Activated gamma-delta T cell (primary cell): ENCODE measurements around the gene GLI2.

Experiments used
- DNase-seq: peaks from one replicate; lab custom pipeline; 2025; lab: John Stamatoyannopoulos, UW

The GLI2 gene

DNA sequence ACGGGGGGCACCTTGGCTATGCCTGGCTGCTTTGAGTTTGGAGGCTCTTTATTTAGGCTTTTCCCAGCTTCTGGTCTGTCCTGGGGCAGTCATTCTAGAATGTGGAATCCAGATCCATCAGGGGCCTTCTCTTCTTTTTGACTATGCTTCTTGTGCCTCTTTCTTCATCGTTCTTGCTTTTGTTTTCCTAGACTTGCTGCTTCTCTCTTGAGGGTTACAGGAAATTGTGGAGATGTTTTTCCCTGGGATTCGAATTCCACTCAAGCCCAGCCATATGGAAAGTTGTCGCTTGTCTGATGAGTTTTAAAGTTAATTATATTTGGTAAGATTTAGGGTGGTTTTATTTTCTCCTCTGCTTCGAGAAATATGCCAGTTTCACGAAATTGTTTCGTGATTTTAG lies 2.4 kb downstream of the GLI2 start:
- DNase-seq, result no peak

DNA sequence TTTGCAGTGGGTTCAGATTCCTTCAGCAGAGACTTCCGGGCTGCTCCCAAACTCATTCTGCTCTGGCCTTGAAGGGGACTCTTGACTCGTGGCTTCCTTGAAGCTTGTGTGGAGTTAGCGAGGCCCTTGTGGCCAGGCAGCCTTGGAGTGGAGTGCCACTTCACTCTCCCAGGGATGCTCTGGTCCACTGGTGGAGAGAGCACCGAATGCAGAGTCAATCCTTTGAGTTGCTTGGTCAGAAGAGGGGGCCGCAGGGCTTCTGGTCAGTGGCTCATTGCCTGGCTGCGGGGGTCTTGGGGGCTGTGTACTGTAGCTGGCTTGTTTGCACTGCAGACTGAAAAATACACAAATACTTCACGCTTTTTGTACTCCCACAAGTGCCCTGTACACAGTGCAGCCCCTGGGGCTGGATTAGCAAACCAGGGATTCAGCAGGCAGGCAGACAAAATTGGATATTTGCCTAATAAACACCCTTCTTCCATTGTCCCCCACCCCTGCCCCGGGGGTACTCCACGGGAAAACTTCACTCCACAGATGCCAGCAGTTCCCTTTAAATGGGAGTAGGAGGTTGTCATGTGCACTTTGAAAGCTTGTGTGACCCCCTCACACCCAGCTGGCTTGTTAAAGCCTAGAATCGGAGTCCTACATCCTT lies 3.2 kb downstream of the GLI2 start:
- DNase-seq, result no peak

DNA sequence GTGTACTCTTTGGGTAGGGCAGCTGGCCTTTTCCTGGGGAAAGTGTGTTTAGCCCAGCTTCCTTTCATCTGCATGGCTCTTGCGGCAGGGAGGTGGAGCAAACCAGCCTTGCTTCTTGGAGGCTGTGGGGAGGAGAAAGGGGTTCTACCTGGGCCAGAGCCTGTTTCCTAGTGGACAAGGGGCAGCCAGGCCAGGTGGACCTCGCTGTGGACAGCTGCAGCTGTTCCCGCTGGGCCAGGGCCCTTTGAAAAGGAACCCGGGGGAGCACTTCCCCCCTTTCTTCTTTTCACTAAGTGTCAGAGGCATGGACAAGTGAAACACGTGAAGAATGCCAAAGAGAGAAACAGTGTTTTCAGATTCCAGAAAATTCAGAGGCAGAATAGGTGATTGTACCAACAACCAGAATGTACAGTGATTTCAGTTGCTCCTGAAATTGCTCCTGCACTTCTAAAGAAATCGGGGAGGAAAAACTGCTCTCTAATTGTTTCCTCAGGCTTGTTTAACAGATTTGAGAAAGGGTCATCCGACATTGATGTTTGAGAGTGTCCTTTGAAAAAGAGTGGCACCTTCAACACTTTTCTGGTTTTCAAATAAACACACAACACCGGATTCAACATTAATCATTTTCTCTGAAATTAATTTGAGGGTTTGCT lies 3.9 kb downstream of the GLI2 start:
- no peak for DNase-seq

DNA sequence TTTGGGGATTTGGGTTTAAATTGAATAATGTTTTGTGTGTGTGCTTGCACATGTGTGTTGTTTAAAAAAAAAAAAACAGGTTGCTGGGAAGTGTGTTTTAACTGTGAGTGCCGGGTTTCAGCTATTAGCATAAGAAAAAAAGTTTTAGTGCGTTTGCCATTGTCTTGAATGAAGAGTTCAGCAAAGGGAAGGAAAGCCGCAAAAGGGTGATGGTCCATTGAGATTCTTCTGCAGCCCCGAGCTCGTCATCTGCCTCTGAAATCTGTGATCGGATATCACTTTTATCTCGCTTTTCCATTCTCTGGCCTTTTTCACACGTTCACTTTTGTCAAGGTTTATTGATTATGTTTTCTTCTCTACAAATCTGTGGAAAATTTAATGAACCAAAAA lies 4.7 kb downstream of the GLI2 start:
- no peak for DNase-seq

DNA sequence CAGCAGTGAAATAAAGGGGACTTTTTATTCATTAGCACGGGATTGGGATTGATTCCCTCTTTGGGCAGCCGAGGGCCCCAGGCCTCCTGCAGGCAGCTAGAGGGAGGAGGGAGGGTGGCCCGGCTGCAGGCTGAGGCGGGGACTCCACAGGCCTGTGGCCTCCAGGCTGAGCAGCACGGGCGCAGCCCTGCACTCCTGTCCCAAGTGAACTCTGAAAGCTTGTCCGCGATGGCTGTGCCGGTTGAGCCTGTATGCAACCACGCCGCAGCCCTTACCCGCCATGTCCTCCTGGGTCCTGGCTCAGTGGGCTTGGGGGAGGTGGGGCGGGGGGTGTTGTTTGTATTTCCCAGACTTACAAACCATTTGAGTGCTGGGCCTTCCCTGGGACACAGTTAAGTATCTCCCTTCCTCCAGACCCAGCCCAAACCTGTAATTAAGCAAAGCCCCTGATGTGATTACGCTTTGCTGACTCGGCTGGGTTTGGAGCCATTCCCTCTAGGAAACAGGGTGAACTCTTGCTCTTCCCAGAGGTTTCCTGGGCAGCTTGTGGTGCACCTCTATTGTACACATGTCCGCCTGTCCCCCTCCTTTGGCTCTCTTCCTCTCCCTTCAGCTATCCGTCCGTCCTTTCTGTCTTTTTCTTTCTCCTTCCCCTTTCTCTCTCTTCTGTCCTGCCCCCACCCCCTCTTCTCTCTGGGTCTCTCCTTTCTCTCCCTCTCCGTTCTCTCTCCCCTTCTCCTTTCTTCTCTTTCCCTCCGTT lies 5.3 kb downstream of the GLI2 start:
- no peak for DNase-seq

DNA sequence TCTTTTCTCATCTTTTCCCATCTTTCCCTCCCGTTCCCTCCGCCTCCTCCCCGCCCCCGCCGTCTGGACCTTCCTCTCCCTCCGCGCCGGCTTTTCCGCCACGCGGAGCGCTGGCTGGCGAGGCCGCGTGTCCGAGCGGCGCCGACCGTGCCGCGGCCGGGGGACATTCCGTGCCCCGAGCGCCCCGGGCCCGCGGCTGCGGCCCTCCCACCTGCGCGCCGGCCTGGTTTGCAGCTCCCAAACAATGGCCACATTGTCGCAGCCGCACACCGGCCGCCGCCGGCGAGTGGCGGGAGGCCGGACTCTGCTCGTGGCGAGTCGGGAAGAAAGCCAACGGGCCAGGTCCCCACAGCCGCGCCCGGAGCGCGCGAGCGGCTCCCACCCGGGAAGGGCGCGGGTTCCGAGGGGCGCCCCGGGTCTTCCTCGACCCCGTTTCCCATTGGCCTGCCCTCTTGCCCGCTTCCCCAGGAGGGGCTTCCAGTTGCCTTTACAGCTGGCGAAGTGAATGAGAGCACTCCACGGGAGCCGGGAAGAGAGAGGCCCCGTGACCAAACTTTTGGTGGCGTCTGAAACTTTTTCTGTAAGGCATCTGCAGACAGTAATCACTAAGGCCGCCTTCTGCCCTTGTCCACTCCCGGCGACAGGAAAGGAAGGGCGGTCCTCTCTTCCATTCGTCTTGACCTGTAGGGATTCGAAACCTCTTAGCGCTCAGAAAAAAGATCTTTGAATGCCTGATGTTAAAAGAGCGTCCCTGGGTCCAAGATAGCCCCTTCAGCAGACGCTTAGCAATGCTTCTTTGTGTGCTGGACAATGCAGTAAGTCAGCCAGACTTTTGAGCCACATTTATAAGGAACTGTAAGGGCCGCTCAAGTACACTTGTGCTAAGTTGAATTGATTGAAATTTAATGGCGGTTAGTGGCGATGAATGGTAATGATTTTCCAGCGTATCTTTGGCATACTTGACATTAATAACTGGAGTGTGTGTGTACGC lies 6.2 kb downstream of the GLI2 start:
- no peak for DNase-seq

DNA sequence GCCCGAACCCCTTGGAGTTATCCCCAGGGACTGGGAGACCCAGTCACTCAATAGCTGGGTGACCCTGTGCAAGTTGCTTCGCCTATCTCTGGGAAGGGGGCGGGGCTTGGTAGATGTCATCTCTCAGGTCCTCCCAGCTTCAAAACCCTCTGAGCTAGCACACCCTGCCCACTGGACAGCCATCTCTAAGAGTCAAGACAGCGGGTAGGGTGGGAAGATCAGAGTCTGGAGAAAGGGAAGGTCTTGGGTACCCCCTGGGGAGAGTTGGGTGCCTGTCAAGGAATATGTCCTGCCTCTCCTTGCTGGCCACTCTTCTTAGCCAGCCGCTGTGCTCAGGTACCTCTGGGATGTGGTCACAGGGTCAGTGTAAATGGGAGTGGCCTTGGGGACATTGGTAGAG lies 8.0 kb downstream of the GLI2 start:
- no peak for DNase-seq

DNA sequence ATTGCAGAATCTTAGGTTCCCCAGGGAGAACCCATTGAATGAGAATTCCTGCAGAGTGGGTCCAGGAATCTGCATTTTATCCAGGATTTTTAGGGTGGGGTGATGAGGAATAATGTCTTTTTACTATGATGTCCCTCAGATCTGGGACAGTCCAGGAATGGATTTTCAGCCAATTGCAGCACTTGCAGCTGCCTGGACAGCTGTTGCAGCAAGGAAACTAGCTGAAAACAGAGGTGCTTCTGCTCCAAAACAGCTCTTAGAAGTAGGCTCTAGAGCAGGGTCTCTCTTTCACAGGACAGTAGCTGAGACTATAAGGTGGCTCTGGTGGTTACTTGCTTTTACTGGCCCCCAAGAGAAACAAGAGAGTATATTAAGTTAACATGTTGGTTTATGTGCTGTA lies 9.1 kb downstream of the GLI2 start:
- no peak for DNase-seq

DNA sequence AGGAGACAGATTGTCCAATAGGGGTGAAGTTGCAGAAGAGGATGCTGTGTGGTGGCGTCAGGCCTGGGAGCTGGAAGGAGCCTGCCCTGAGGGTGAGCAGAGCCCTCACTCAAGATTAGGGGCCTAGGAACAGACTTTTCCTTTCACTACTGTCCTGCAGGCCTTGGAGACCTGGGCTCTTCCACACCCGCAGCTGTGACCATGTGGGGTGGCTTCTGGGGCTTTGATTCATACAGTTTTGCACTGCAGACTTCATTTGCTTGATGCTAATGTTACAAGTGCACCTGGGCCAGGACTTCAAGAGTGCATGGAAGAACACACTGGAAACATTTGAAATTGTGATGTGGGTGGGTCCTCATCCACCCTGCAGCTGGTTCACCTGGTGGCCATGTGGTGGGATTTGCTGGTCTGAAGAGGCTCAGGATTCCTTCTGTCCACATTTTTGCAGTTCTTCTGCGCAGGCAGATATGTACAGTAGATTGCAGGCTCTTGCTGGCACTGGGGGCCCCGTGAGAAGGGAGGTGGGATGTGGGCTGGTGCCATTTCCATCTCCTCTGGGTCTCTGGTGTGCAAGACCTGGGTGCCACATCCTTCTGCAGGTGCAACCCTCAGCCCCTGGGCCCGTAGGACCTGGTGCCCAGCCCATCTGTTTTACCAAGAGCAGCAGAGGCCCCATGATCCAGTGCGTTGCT lies 9.9 kb downstream of the GLI2 start:
- no peak for DNase-seq

DNA sequence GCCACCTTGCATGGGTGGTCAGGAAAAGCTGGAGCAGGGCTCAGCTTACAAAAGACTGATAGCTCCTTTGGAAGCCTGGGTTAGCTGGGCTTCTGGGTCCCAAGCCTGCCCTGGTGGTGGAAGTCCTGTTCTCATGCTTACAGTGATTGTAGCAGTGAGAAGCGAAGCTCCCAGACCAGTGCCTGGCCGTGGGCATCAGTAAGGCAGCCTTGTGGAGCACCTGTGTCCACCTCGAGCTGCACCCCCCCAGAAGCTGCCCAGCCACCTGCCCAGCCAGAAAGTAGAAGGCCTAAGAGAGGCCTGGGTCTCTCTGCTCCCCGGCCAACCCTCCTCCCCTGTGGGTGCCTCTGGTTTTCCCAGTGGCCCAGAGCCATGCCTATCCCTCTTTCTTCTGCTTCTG lies 10.5 kb downstream of the GLI2 start:
- DNase-seq, result no peak

DNA sequence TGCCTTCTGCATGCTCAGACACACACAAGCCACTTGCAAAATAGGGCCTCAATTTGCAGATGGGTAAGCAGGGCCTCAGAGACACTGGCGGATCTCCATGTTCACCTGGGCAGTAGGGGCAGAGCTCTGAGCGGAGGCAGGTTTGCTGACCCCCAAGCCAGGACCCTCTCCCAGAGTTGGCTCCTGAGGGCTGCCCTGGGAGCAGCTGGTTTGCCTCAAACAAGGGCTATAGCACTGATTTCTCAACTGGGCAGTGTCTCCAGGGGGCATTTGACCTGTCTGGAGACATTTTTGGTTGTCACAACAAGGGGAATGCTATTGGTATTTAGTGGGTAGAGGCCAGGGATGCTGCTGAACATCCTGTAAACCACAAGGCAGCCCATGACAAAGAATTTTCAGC lies 11.6 kb downstream of the GLI2 start:
- no peak for DNase-seq

DNA sequence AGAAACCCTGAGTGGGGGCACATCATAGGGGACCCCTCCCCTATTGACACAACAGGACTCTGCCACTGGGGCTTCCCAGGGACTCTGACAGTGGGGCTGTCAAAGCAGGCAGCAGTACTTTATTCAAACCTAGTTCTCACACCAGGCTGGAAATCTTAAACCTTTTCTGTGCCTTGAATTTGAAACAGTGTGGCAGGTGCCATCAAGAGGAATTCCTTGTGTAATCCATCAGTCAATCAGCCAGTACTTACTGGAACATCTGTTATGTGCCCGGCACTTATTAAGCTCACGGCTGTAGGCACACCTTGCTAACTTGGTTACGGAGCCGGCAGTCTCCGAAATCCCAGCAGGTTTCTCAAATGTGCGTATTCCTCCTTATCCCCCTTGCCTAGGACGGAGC lies 12.0 kb downstream of the GLI2 start:
- DNase-seq, result no peak

DNA sequence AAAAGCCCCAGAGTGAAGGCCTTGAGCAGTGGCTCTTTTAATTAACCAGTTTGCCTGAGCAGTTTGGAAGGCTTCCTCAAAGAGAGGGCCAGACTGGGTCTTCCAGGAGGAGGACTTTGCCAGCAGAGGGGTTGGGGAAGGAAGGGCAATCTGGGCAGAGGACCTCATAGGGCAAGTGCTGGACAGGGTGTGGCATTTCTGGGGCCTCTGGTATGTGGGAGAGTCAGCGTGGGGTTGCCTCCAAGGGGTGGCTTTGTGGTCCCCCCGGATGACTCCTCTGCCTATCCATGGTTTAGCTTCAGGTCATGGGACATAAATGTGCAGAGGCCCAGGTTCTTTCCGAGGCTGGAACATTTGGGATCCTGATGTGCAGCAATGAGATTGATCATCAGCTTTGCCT lies 12.6 kb downstream of the GLI2 start:
- no peak for DNase-seq

DNA sequence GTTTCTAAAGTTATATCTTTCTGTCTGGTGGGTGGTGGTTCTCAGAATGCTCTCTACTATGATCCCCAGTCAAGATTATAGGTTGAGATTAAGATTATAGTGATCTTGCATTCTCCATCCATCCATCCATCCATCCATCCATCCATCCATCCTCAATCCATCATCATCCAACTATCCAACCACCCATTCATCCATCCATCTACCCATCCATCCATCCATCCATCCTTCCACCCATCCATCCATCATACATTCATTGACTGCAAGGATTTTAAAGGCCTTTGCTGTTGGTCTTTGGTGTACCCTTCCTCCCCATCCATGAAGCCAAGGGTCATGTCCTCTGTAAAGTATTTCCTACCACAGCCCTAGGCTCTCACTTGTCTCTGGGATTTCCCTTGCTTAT lies 13.1 kb downstream of the GLI2 start:
- DNase-seq, result no peak

DNA sequence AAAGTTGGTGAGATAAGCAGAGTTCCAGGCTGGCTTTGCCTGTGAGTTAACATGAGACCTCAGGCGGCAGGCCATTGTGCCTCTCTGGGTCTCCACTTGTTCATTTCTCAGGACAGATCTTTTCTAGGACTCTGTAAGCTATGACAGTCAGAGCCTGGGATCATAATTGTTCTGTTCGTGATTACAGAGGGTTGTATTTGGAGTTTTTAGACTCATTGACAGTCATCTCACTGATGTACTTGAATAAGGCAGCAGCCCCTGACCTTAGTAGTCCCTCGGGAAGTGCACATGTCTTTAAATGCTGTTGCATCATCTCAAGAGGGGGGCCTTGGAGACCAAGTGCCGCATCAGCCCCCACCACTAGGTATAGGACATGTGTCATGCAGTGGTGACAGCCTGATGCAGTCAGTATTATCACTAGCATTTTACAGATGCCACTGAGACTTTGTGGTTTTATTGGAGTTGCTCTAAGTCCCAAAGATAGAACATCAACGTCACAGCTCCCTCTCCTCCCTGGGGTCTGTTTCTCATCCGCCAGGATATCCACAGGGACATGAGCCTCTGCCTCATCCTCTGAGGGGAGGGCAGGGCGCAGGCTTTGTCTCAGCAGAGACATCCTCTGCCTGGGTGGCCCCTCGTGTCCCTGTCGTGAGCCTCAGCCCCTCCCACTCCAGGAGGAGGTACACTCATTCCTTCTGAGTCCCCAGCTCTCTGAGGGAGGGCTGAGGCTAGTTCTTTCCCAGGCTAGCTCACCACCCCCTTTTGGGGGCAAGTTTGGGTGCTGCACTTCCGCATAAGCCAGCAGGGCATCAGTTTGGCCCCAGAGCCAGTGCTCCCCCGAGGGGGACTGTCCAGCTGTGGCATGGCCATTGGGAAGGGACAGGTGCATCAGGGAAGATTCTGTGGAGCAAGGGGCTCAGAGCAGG lies 14.1 kb downstream of the GLI2 start:
- DNase-seq, result no peak

DNA sequence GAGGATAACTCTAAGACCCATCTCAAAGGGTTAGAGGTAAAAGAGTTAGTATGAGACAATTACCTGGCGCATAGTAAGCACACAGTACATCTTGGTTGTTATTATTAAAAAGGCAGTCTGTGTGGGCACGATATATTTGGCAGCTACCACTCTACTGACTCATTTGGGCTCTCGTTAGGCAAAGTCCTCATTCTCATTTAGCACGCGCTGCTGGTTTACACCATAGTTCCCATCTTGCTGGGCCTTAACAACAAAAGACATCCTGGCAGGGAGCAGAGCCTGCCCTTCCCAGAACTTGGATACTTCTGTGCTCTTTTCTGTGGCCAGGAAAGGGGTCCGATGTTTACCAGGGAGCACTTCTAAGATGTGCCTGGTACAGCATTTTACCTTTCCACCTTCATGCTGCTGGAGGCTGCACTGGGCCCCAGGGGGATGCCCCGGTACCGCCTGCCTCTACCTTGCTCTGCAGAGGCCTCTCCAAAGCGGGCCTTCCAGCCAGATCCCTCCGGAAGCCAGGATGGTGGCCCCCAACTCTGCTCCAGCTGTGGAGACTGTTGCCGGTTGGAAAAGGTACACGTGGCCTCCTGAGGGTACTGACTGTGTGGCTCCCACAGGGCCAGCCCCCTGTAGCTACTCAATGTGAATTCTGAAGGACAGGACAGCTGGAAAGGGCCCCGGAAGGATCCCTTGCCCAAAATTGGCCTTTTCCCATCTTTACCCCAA lies 15.0 kb downstream of the GLI2 start:
- DNase-seq, result no peak

DNA sequence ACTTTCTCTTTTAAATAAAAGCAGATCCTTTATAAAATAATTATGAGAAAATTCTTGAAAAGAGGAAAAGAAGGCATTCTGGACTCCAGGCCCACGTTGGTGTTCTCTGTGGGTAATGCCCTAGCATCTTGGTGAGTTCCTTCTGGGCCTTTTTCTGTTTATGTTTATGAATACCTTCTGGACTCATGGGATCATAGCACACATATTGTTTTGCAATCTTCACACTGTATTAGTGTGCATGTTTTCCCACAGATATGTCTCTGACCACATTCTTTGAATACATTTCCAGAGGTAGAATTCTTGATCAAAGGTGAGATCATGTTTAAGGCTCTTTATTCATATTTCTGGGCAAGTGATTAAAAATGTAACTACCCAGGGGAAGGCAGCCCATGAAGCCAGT lies 15.9 kb downstream of the GLI2 start:
- DNase-seq, result no peak

DNA sequence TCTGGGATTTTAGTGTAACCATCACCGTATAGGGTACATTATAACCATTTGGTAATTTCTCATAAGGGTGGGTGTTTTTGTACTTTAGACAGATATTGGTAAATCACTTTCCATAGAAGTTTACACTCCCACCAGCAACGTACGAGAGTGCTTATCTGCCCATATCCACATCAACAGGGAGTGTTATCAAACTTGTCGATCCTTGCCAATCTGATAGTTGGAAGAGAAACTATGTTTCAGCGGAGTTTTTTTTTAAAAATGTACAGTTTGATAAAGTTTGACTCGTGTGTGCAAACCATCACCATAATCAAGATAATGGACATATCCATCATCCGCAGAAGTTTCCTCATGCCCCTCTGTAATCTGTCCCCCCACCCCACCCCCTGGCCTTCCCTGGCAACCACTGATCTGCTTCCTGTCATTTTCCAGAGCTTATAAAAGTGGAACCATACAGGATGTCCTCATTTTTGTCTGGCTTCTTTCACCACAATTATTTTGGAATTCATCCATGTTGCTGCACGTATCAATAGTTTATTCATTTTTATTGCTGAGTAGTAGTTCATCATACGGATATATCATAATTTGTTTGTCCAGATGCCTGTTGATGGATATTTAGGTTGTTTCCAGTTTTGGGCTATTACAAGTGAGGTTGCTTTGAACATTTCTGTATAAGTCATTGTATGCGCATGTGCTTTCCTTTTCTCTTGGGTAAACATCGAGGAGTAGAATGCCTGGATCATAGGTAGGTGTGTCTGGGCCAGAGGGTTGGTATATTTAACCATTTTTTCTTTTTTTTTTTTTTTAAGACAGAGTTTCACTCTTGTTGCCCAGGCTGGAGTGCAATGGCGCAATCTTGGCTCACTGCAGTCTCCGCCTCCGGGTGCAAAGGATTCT lies 18.6 kb downstream of the GLI2 start:
- no peak for DNase-seq
